ENCODE results near the gene OLA1.

Gene OLA1

DNA sequence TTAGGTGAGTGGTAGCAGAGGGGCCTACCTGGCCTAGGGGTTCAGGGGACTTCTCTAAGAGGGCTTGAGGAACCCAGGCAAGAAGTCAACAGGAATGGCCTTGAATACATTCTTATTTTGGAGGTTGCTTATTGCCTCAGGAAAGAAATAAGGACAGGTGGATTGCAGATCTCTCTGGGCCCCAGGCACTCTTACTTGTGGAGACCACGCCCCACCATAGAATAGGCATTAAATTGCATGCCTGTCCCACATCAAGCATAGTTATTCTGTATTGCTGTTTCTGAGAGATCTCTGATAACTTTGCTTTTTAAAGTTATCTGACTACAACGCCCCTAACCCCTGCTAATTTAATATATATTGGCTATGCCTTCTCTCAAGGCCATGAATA is 215.2 kb downstream of the OLA1 start:
- Histone ChIP-seq H3K9me3 (ENCODE audit: control insufficient read depth, low read length) (no peaks in the 10 kb centered on the region), H3K4me3 (ENCODE audit: insufficient read depth, low read depth, low read length) (no peak overlapping the region), H3K27me3 (ENCODE audit: control insufficient read depth, insufficient read depth, low read length, poor library complexity, severe bottlenecking) (no peaks in the 10 kb centered on the region), H3K4me1 (ENCODE audit: control insufficient read depth, insufficient read depth, low read length) (no peaks in the 10 kb centered on the region), H3K27ac (ENCODE audit: insufficient read depth, low read depth, low read length, poor library complexity, severe bottlenecking) (no peak overlapping the region), H3K36me3 (ENCODE audit: control insufficient read depth, insufficient read depth, low read length) (no peaks in the 10 kb centered on the region)
- 57 to 97% methylated on average over 1 to 2 of the region's 2 CpGs for WGBS, 2 experiments

DNA sequence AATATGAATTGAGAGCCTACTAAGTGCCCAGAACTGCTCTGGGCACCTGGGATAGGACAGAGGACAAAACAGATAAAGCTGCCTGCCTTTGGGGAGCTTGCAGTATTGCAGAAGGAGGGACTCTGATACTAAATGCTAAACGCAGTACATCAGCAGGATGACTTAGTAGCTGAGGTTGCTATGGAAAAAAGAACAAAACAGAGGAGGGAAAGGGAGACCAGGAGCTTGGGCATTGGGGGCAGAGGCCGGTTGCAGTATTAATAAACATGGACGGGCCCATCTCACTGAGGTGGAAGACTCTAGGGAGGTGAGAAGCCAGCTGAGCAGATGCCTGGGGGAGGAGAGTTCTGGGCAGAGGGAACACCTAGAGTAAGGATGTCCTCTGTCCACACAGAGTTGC is 217.1 kb downstream of the OLA1 start:
- peaks cover 3% of the 10 kb centered on the region for H3K4me1 ChIP-seq (ENCODE audit: control insufficient read depth, insufficient read depth, low read length)
- 86 to 88% methylated on average over 3 of the region's 3 CpGs for WGBS, 2 experiments
- no peak overlapping the region for H3K4me3 ChIP-seq (ENCODE audit: insufficient read depth, low read depth, low read length)
- H3K36me3 ChIP-seq (ENCODE audit: control insufficient read depth, insufficient read depth, low read length): no peaks in the 10 kb centered on the region
- H3K9me3 ChIP-seq (ENCODE audit: control insufficient read depth, low read length): no peaks in the 10 kb centered on the region
- H3K27me3 ChIP-seq (ENCODE audit: control insufficient read depth, insufficient read depth, low read length, poor library complexity, severe bottlenecking): no peaks in the 10 kb centered on the region
- H3K27ac ChIP-seq (ENCODE audit: insufficient read depth, low read depth, low read length, poor library complexity, severe bottlenecking): no peak overlapping the region

DNA sequence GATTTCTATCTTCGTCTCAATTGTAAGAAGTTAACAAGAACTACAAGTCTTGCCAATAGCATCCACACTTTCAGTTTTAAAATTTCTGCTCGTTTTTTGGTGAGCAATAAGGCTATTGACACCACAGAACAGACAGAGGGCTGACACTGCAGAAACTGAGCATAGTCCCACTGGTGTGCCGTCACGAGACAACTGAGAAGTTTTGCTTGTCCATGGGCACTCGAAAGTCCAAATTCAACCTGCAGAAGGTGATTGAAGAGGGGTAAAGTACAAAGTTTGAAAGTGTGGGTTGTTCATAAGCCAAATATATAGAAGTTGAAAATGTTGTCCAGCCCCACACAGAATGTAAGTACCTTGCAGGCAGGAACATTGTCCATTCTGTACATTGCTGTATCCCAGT is 219.4 kb downstream of the OLA1 start:
- no peaks in the 10 kb centered on the region for H3K9me3 ChIP-seq (ENCODE audit: control insufficient read depth, low read length)
- H3K36me3 ChIP-seq (ENCODE audit: control insufficient read depth, insufficient read depth, low read length): no peaks in the 10 kb centered on the region
- H3K4me3 ChIP-seq (ENCODE audit: insufficient read depth, low read depth, low read length): no peak overlapping the region
- no peak overlapping the region for H3K27ac ChIP-seq (ENCODE audit: insufficient read depth, low read depth, low read length, poor library complexity, severe bottlenecking)
- H3K4me1 ChIP-seq (ENCODE audit: control insufficient read depth, insufficient read depth, low read length): peaks cover 23% of the 10 kb centered on the region
- WGBS, 2 experiments: 94% methylated on average over 5 of the region's 5 CpGs
- no peaks in the 10 kb centered on the region for H3K27me3 ChIP-seq (ENCODE audit: control insufficient read depth, insufficient read depth, low read length, poor library complexity, severe bottlenecking)

DNA sequence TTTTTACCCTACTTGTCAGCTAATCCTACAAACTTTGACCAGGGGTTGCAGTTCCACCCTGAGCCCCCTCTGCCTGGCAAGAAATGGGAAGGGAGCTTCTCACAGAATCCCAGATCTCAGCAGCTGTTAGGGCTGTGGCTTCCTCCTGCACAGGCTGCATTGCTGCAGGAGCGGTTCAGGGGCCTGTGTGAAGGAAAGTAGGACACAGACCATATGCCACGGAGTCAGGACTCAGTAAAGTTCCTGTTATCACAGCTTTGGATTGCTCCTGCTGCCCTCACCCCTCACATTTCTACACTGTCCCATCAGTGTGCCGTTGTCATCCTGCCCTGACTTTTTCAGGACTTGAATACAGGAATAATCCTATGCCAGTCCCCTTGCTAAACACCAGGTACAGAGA is 220.4 kb downstream of the OLA1 start:
- no peak overlapping the region for H3K27ac ChIP-seq (ENCODE audit: insufficient read depth, low read depth, low read length, poor library complexity, severe bottlenecking)
- peaks cover 29% of the 10 kb centered on the region for H3K4me1 ChIP-seq (ENCODE audit: control insufficient read depth, insufficient read depth, low read length)
- 90 to 93% methylated on average over 3 of the region's 3 CpGs for WGBS, 2 experiments
- H3K4me3 ChIP-seq (ENCODE audit: insufficient read depth, low read depth, low read length): no peak overlapping the region
- no peaks in the 10 kb centered on the region for H3K27me3 ChIP-seq (ENCODE audit: control insufficient read depth, insufficient read depth, low read length, poor library complexity, severe bottlenecking)
- no peaks in the 10 kb centered on the region for H3K9me3 ChIP-seq (ENCODE audit: control insufficient read depth, low read length)
- no peaks in the 10 kb centered on the region for H3K36me3 ChIP-seq (ENCODE audit: control insufficient read depth, insufficient read depth, low read length)

DNA sequence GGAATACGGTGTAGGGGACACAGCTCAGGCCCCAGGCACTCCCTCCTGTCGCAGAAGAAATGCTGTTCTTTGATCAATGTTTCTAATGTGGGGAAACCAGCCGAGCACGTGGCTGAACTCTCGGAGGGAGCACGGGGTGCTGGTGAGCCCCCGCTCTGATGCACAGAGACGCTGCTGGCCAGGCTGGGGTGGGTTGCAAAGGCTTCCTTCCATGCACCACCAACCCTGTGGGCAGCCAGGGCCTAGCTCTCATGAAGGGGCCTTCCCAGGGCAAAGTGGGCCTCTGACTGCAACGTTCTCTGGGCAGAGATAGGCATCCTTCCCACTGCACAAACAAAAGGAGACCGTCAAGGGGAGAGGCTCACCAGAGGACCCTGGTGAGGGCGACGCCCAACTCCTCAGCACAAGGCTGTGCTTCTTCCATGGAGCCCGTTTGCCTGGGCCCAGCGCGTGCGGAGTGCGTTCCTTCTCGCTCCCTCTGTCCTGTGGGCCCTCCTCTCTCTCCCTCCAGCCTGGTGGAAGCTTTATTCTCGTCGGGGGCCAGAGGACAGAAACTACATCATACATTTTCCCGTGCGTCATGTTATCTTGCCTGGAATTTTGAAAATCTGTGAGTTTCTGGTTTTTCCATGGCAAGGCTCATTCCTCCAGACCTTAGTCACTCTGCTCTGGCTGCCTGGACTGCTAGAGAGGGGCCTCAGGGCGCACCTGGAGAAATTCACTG is 222.0 kb downstream of the OLA1 start:
- Histone ChIP-seq H3K27me3 (ENCODE audit: control insufficient read depth, insufficient read depth, low read length, poor library complexity, severe bottlenecking) (no peaks in the 10 kb centered on the region), H3K4me1 (ENCODE audit: control insufficient read depth, insufficient read depth, low read length) (peaks cover 30% of the 10 kb centered on the region), H3K27ac (ENCODE audit: insufficient read depth, low read depth, low read length, poor library complexity, severe bottlenecking) (no peak overlapping the region), H3K4me3 (ENCODE audit: insufficient read depth, low read depth, low read length) (no peak overlapping the region), H3K9me3 (ENCODE audit: control insufficient read depth, low read length) (no peaks in the 10 kb centered on the region), H3K36me3 (ENCODE audit: control insufficient read depth, insufficient read depth, low read length) (no peaks in the 10 kb centered on the region)
- WGBS, 2 experiments: 90% methylated on average over 23 of the region's 23 CpGs

DNA sequence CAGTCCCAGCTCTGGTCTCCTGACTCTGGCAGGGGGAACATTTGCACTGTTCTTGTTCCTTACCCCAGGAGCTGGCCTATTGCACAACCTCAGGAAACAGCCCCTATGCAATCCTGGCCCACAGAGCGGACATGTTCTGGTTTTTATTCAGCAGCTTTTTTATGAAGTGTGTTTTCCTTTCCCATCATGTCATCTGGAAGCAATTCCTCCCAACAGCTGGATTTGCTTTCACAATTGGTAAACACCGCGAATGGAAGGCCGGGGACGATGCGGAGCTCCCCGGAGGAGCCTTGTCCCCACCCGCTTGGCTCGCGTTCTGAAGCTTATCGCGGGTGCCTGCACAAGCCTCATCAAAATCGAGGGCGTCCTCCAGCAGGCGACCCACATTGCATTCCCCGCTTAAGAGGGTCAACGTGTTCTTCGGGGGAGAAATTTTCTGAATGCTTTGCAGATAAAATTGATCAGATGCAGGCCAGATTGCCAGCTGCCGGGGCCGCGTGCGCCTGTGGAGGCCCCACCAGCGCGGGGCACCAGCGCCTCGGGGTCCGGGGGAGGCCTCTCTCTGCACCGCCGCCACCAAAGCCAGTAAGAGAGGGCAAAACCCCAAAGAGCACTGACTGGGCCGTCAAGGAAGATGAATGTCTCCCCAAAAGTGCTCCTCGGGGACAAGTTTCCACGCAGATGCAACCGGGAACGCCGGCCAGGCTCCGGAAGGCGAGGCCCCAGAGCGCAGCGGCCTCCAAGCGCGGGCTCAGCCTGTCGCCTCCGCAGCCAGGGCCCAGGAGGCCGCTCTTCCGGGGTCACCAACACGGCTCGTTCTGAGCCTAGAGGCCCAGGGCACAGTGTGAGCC is 222.8 kb downstream of the OLA1 start:
- 94 to 95% methylated on average over 47 of the region's 47 CpGs for WGBS, 2 experiments
- peaks cover 36% of the 10 kb centered on the region for H3K4me1 ChIP-seq (ENCODE audit: control insufficient read depth, insufficient read depth, low read length)
- peak overlapping the region; percentile 79 for H3K27ac ChIP-seq (ENCODE audit: insufficient read depth, low read depth, low read length, poor library complexity, severe bottlenecking)
- H3K27me3 ChIP-seq (ENCODE audit: control insufficient read depth, insufficient read depth, low read length, poor library complexity, severe bottlenecking): no peaks in the 10 kb centered on the region
- no peaks in the 10 kb centered on the region for H3K9me3 ChIP-seq (ENCODE audit: control insufficient read depth, low read length)
- H3K36me3 ChIP-seq (ENCODE audit: control insufficient read depth, insufficient read depth, low read length): no peaks in the 10 kb centered on the region
- H3K4me3 ChIP-seq (ENCODE audit: insufficient read depth, low read depth, low read length): no peak overlapping the region

DNA sequence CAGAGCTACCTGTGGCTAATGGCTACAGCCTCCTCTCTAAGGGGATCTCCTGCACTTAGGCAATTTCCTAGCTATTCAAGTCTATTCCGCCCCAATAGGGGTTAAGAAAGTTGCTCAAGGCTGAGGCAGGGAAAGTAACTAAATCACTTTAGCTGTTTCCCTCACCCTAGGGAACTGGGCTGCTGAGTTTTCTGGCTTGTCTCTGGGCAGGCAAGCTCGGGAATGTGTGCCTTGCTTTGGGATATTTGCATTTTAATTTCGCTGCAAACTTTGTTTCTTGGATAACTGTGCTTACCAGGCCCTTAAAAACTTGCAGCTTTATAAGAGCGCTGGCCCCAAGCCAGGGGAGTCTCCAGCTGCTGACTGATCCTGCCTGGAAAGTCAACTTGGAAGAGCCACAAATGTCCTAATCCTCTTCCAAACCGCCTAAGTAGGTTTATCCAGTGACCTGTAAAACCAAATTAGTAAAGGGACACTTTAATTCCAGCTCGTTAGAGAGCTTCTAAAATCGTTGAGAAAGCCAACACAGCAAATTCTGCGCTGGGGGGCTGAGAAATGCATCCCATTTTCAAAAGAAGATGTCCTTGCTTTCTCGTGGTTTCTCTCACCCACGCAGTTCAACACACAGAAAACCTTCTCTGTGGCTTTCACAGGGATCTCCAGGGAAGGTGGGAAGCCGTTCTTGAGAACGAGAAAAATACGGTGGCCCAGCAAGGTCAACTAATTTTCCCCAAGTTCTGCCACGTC is 223.6 kb downstream of the OLA1 start:
- H3K36me3 ChIP-seq (ENCODE audit: control insufficient read depth, insufficient read depth, low read length): no peaks in the 10 kb centered on the region
- H3K9me3 ChIP-seq (ENCODE audit: control insufficient read depth, low read length): no peaks in the 10 kb centered on the region
- peaks cover 36% of the 10 kb centered on the region for H3K4me1 ChIP-seq (ENCODE audit: control insufficient read depth, insufficient read depth, low read length)
- no peaks in the 10 kb centered on the region for H3K27me3 ChIP-seq (ENCODE audit: control insufficient read depth, insufficient read depth, low read length, poor library complexity, severe bottlenecking)
- WGBS, 2 experiments: 53 to 60% methylated on average over 14 of the region's 14 CpGs
- H3K27ac ChIP-seq (ENCODE audit: insufficient read depth, low read depth, low read length, poor library complexity, severe bottlenecking): peak overlapping the region; percentile 79
- no peak overlapping the region for H3K4me3 ChIP-seq (ENCODE audit: insufficient read depth, low read depth, low read length)

DNA sequence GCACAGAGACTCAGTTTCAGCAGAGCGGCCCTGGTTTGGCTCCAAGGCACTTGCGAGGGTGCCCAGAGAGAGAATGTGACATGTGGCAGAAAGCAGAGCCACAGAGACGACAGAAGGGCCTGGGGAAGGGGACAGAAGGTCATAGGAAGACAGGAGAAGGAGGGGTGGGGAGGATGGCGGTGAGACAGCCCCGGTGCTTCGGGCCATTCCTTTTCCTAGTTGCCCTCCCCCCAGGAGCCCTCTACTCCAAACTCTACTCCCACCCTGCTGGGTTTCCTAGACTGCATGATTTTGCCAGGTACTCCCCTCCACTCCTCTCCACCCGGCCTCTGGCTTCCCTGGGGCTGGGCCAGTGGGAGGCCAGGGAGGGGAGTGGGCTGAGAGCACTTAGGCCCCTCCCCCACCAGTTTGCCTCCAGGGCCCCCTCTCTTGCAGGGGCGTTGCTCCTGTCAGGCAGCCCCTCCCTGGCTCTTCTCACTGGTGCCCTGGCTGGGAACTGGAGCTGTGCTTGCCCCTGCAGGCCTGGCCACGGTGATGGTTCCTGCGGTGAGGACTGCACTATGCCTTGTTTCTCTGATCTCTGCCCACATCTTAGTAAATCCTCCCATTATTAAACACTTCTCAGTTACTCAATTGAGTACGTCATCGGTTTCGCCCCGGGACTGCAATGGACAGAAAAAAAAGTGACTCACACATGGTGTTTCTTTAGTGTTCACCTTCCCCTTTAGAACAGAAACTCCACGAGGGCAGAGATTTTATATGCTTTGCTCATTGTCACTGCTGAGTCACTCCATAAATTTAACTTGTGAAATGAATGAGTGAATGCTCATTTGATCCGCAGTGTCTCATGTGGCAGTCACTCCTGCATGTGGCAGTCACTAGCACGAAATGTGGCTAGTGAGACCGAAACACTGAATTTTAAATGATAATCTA is 224.5 kb downstream of the OLA1 start:
- Histone ChIP-seq H3K9me3 (ENCODE audit: control insufficient read depth, low read length) (no peaks in the 10 kb centered on the region), H3K4me3 (ENCODE audit: insufficient read depth, low read depth, low read length) (peak overlapping the region; percentile 4), H3K27me3 (ENCODE audit: control insufficient read depth, insufficient read depth, low read length, poor library complexity, severe bottlenecking) (no peaks in the 10 kb centered on the region), H3K27ac (ENCODE audit: insufficient read depth, low read depth, low read length, poor library complexity, severe bottlenecking) (peak overlapping the region; percentile 79), H3K36me3 (ENCODE audit: control insufficient read depth, insufficient read depth, low read length) (no peaks in the 10 kb centered on the region), H3K4me1 (ENCODE audit: control insufficient read depth, insufficient read depth, low read length) (peaks cover 36% of the 10 kb centered on the region)
- 30 to 32% methylated on average over 18 of the region's 18 CpGs for WGBS, 2 experiments

All from ectodermal cell (in vitro differentiated cells).